ENCODE data around the gene WNT3A.

- no peak for TF ChIP-seq CTCF (conservative IDR thresholded peaks at IDR 0.05; ENCODE audit: low read depth in 2 of 2)
- TF ChIP-seq EZH2phosphoT487 (IDR thresholded peaks at IDR 0.05; ENCODE audit: unreplicated experiment) = no peak
- TF ChIP-seq POLR2AphosphoS5 (IDR thresholded peaks at IDR 0.05; ENCODE audit: low read depth) = no peak
- TF ChIP-seq EZH2 (IDR thresholded peaks at IDR 0.05; ENCODE audit: low read depth, unreplicated experiment) = no peak
- no peak for TF ChIP-seq CREB1 (CRISPR knock-in tag; IDR thresholded peaks at IDR 0.05; ENCODE audit: low read depth)
- TF ChIP-seq, protein P1, sequence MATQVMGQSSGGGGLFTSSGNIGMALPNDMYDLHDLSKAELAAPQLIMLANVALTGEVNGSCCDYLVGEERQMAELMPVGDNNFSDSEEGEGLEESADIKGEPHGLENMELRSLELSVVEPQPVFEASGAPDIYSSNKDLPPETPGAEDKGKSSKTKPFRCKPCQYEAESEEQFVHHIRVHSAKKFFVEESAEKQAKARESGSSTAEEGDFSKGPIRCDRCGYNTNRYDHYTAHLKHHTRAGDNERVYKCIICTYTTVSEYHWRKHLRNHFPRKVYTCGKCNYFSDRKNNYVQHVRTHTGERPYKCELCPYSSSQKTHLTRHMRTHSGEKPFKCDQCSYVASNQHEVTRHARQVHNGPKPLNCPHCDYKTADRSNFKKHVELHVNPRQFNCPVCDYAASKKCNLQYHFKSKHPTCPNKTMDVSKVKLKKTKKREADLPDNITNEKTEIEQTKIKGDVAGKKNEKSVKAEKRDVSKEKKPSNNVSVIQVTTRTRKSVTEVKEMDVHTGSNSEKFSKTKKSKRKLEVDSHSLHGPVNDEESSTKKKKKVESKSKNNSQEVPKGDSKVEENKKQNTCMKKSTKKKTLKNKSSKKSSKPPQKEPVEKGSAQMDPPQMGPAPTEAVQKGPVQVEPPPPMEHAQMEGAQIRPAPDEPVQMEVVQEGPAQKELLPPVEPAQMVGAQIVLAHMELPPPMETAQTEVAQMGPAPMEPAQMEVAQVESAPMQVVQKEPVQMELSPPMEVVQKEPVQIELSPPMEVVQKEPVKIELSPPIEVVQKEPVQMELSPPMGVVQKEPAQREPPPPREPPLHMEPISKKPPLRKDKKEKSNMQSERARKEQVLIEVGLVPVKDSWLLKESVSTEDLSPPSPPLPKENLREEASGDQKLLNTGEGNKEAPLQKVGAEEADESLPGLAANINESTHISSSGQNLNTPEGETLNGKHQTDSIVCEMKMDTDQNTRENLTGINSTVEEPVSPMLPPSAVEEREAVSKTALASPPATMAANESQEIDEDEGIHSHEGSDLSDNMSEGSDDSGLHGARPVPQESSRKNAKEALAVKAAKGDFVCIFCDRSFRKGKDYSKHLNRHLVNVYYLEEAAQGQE (IDR thresholded peaks at IDR 0.05; ENCODE audit: unreplicated experiment) = no peak
- TF ChIP-seq, protein P2, sequence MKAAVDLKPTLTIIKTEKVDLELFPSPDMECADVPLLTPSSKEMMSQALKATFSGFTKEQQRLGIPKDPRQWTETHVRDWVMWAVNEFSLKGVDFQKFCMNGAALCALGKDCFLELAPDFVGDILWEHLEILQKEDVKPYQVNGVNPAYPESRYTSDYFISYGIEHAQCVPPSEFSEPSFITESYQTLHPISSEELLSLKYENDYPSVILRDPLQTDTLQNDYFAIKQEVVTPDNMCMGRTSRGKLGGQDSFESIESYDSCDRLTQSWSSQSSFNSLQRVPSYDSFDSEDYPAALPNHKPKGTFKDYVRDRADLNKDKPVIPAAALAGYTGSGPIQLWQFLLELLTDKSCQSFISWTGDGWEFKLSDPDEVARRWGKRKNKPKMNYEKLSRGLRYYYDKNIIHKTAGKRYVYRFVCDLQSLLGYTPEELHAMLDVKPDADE (IDR thresholded peaks at IDR 0.05) = no peak
- no peak for TF ChIP-seq ZNF114 (CRISPR knock-in tag; IDR thresholded peaks at IDR 0.05)
- TF ChIP-seq ZNF331 (CRISPR knock-in tag; IDR thresholded peaks at IDR 0.05; ENCODE audit: low read depth) = no peak
- TF ChIP-seq STAT1 (IDR thresholded peaks at IDR 0.05; ENCODE audit: unreplicated experiment) = no peak
Measured at GRCh38 chr1:228000836-228001563, 5.8 kb upstream of the WNT3A start.

Data from GM23338 (cell line).